Urinary bladder (tissue), 4 donors: ENCODE data around the gene UNC119B. TPM values are rescaled to one million over a fixed set of nuclear protein-coding genes. Genes with fewer than 3 reads are reported as not detected.

Source experiments
- DNase-seq: peaks from one replicate; pipeline ENCODE4 v3.0.0-alpha.2; 2015; ENCODE audit errors: extremely low spot score
- H3K27ac ChIP-seq: one replicate; pipeline ENCODE4 v1.5.1; 2013; ENCODE audit warnings: low read depth, mild to moderate bottlenecking, moderate library complexity
- H3K36me3 ChIP-seq: one replicate; pipeline ENCODE4 v1.6.1; 2013; ENCODE audit warnings: mild to moderate bottlenecking, moderate library complexity; ENCODE audit not compliant: insufficient read depth
- H3K4me1 ChIP-seq: one replicate; pipeline ENCODE4 v1.6.1; 2013; ENCODE audit warnings: mild to moderate bottlenecking, moderate library complexity; ENCODE audit not compliant: insufficient read depth
- H3K4me3 ChIP-seq: one replicate; pipeline ENCODE4 v1.5.1; 2013; ENCODE audit warnings: low read depth, low read length
- WGBS: extraction: QIAGEN DNeasy Blood & Tissue Kit; methylation state at CpG from one replicate; pipeline ENCODE4 v1.1.7; 2013; 5-methylcytosine and 5-hydroxymethylcytosine counted together
- polyA plus RNA-seq: library from polyadenylated mRNA; stranded (reverse); fragments of 200-250 nt; gene quantifications from one replicate; pipeline ENCODE4 v1.2.3, GENCODE V29; 2013
- total RNA-seq: library from RNA; depleted of rRNA; stranded (reverse); fragments of >200 nt; gene quantifications from one replicate; pipeline ENCODE4 v1.2.3, GENCODE V29; 2014
- donor health status: healthy with polysubstance abuse.
- donor health status: healthy.

Gene UNC119B
- total and polyA plus RNA-seq, 2 donors = 17.5 to 24.8 TPM

GRCh38 chr12:120697344-120697743 is 12.9 kb upstream of the UNC119B start:
- DNase-seq = no peak
- WGBS = 95% methylated on average over 1 of the region's 1 CpG
- peaks cover 11% of the 10 kb centered on the region for H3K36me3 ChIP-seq
- H3K27ac ChIP-seq = no peak overlapping the region
- no peak overlapping the region for H3K4me3 ChIP-seq
- H3K4me1 ChIP-seq = no peaks in the 10 kb centered on the region

GRCh38 chr12:120698665-120699064 is 11.6 kb upstream of the UNC119B start:
- 87% methylated on average over 3 of the region's 3 CpGs for WGBS
- Histone ChIP-seq H3K27ac (no peak overlapping the region), H3K36me3 (peaks cover 11% of the 10 kb centered on the region), H3K4me1 (no peaks in the 10 kb centered on the region), H3K4me3 (no peak overlapping the region)
- DNase-seq = no peak

- 91% methylated on average over 7 of the region's 7 CpGs for WGBS
- Histone ChIP-seq H3K4me3 (no peak overlapping the region), H3K36me3 (peaks cover 8% of the 10 kb centered on the region), H3K27ac (no peak overlapping the region), H3K4me1 (no peaks in the 10 kb centered on the region)
- DNase-seq = no peak
Observed at GRCh38 chr12:120699553-120699952, 10.7 kb upstream of the UNC119B start.

- no peak for DNase-seq
- no peak overlapping the region for H3K27ac ChIP-seq
- 93% methylated on average over 5 of the region's 5 CpGs for WGBS
- no peak overlapping the region for H3K4me3 ChIP-seq
- no peaks in the 10 kb centered on the region for H3K4me1 ChIP-seq
- peaks cover 6% of the 10 kb centered on the region for H3K36me3 ChIP-seq
Observed at GRCh38 chr12:120700886-120701285, 9.4 kb upstream of the UNC119B start.

DNA sequence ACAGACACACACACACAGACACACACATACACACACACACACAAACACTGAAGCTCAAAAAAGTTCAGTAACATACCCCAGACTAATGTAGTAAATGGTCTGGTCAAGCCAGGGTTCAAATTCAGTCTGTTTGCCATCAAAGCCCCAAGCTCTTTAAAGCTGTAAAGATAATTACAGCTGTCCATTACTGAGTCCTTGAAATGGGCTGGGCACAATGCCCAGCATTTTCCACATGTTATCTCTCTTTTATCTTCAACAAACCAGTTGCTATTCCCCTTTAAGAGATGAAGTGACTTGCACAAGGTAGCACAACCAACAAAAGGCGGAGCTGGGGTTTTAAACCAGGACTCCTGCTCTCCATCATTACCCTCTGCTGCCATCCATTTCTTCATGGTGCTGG is 7.6 kb upstream of the UNC119B start:
- Histone ChIP-seq H3K4me1 (no peaks in the 10 kb centered on the region), H3K27ac (no peak overlapping the region), H3K4me3 (no peak overlapping the region), H3K36me3 (peaks cover 6% of the 10 kb centered on the region)
- DNase-seq = no peak
- WGBS = 93% methylated on average over 1 of the region's 1 CpG

DNA sequence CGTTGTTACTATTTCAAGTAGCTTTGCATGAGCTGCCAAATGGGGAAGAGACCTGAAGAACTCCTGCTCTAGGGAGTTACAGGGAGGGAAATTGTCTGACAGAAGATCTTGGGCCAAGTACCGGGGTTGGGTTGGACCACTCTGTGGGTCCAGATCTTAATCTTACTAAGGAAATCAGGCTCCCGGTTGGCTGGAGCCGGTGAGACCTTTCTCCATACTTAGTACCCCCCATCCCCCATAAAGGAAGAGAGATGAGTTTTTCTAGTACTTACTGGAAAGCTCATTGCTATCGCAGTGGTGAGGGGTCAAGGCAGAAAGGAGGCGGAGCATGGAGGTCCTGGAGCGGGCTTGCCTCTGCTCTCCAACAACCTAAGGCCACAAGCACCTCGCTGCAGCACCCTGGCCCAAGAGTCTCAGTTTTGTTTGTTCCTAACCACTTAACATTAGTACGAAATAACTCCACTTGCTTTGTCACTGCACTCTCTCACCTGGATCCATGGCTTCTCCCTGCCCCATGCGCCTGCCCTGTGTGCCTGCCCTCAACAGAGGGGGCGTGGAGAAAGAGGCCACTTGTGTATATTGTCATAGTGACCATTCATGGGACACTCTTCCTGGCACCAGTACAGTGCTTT is 6.8 kb upstream of the UNC119B start:
- peaks cover 3% of the 10 kb centered on the region for H3K36me3 ChIP-seq

GRCh38 chr12:120705618-120706017 is 4.6 kb upstream of the UNC119B start:
- Histone ChIP-seq H3K27ac (no peak overlapping the region), H3K36me3 (no peaks in the 10 kb centered on the region), H3K4me1 (no peaks in the 10 kb centered on the region), H3K4me3 (no peak overlapping the region)
- 93% methylated on average over 1 of the region's 1 CpG for WGBS
- DNase-seq = no peak

More for the DNA sequence above, 6.8 kb upstream of the UNC119B start:
- no peak for DNase-seq
- H3K4me3 ChIP-seq = no peak overlapping the region
- no peak overlapping the region for H3K27ac ChIP-seq
- WGBS = 80% methylated on average over 11 of the region's 11 CpGs
- no peaks in the 10 kb centered on the region for H3K4me1 ChIP-seq

- no peak overlapping the region for H3K4me3 ChIP-seq
- no peak for DNase-seq
- no peaks in the 10 kb centered on the region for H3K36me3 ChIP-seq
- 80% methylated on average over 5 of the region's 5 CpGs for WGBS
- no peaks in the 10 kb centered on the region for H3K4me1 ChIP-seq
- no peak overlapping the region for H3K27ac ChIP-seq
Observed at GRCh38 chr12:120706029-120706428, 4.2 kb upstream of the UNC119B start.

- Histone ChIP-seq H3K27ac (no peak overlapping the region), H3K4me3 (no peak overlapping the region), H3K4me1 (no peaks in the 10 kb centered on the region), H3K36me3 (no peaks in the 10 kb centered on the region)
- DNase-seq = no peak
- 71% methylated on average over 4 of the region's 4 CpGs for WGBS
Observed at GRCh38 chr12:120708651-120709050, 1.6 kb upstream of the UNC119B start.

DNA sequence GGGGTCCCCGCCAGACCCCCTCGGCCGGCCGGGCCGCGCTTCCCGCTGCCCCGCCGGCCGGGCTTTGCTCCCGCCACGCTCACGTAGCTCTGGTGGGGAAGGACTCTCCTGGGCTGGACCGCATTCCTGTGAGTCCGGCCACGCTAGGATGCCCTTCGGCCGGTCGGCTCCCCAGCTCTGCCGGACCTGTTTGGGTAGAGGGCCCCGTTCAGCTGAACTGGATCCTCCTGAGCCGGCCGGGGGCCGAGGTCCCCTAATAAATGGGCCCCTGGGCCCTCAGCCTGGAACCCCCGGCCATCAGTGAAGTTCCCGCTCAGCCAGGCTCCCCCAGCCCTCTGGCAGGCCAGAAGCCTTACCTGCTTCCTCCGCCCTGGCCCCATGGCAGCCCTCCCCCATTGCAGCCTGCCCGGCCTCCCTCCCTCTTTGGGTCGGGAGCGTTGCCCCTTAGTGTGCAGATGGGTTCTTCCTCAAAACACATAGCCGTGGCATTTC is 593 bp downstream of the UNC119B start:
- Histone ChIP-seq H3K36me3 (no peaks in the 10 kb centered on the region), H3K27ac (peak overlapping the region; percentile 74), H3K4me3 (peak overlapping the region; percentile 93), H3K4me1 (no peaks in the 10 kb centered on the region)
- DNase-seq = no peak
- WGBS = under 1% methylated on average over 31 of the region's 31 CpGs

GRCh38 chr12:120711411-120711810 is 1.2 kb downstream of the UNC119B start:
- H3K36me3 ChIP-seq = no peaks in the 10 kb centered on the region
- no peaks in the 10 kb centered on the region for H3K4me1 ChIP-seq
- no peak overlapping the region for H3K27ac ChIP-seq
- H3K4me3 ChIP-seq = peak overlapping the region; percentile 93
- no peak for DNase-seq
- 31% methylated on average over 6 of the region's 6 CpGs for WGBS

DNA sequence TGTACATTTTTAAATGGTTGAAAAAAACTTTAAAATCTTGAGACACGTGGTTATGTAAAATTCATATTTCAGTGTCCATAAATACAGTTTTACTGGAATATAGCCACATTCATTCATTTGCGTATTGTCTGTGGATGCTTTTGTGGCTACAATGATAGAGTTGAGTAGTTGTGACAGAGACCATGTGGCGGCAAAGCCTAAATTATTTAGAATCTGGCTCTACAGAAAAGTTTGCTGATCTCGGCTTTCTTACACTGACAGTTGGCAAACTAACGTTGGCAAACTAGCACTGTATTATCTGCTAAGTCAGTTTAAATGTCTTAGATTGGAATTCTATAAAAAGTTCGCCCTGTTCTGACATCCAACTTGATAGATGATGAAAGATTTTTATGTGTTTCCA is 2.4 kb downstream of the UNC119B start:
- Histone ChIP-seq H3K4me1 (no peaks in the 10 kb centered on the region), H3K4me3 (no peak overlapping the region), H3K36me3 (no peaks in the 10 kb centered on the region), H3K27ac (no peak overlapping the region)
- no peak for DNase-seq
- WGBS = 60% methylated on average over 6 of the region's 6 CpGs

DNA sequence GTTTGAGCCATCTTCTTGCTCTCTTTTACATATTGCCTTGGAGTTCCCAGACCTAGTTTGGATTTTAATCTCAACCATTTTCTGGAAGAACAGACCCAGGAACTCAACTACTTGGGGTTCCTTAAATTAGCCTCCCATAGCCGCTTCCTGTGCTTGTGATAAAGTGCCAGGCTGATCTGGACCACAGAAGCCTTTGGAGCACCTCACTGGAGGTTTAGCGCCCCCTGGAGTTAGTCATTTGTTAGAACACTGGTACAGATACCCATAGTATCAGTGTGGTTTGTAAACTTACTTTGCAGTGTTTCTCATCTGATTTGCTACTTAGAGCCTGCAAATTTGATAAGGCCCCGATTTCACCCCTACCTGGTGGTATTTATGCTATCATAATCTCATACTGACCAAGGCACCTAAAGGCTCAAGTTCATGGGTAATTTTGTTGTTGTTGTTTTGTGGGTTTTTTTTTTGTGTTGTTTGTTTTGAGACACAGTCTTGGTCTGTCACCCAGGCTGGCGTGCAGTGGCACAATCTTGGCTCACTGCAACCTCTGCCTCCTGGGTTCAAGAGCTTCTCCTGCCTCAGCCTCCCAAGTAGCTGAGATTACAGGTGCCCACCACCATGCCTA is 3.7 kb downstream of the UNC119B start:
- H3K4me3 ChIP-seq = no peak overlapping the region
- no peaks in the 10 kb centered on the region for H3K36me3 ChIP-seq
- no peak overlapping the region for H3K27ac ChIP-seq
- no peaks in the 10 kb centered on the region for H3K4me1 ChIP-seq
- peak; percentile 63 for DNase-seq
- WGBS = 21% methylated on average over 4 of the region's 4 CpGs

- DNase-seq = no peak
- no peak overlapping the region for H3K4me3 ChIP-seq
- 95% methylated on average over 9 of the region's 9 CpGs for WGBS
- H3K4me1 ChIP-seq = no peaks in the 10 kb centered on the region
- peaks cover 4% of the 10 kb centered on the region for H3K36me3 ChIP-seq
- H3K27ac ChIP-seq = no peak overlapping the region
Observed at GRCh38 chr12:120718055-120718454, 7.8 kb downstream of the UNC119B start.
